ENCODE results near the gene RERG.

- TF ChIP-seq POLR2A (IDR thresholded peaks at IDR 0.05) (no peak), CTCF (IDR thresholded peaks at IDR 0.05) (no peak), POLR2AphosphoS5 (IDR thresholded peaks at IDR 0.05) (no peak), EP300 (IDR thresholded peaks at IDR 0.05) (no peak)
Observed at GRCh38 chr12:15208871-15209656, 12.2 kb downstream of the RERG start.
